ENCODE results near the gene DNAH8. TPM values are rescaled to one million over a fixed set of nuclear protein-coding genes. Genes with fewer than 3 reads are reported as not detected.

Gene DNAH8
- total RNA-seq, 1 donor from 2014 or later, result under 0.01 TPM

DNA sequence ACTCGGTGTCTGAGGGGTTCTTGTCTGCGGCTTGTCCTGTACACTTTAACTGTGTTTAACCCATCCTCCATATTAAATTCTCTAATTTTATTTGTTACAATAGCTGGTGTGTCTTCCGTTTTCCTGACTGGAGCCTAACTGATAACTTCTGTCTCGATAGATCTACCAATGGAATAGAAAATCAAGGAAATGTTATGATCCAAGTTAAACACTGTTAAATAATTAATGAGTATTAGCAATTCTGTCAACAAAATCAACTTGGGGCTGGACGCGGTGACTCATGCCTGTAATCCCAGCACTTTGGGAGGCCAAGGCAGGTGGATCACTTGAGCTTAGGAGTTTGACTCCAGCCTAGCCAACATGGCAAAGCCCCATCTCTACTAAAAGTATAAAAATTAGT lies 81.7 kb downstream of the DNAH8 start:
- no peak for DNase-seq

DNA sequence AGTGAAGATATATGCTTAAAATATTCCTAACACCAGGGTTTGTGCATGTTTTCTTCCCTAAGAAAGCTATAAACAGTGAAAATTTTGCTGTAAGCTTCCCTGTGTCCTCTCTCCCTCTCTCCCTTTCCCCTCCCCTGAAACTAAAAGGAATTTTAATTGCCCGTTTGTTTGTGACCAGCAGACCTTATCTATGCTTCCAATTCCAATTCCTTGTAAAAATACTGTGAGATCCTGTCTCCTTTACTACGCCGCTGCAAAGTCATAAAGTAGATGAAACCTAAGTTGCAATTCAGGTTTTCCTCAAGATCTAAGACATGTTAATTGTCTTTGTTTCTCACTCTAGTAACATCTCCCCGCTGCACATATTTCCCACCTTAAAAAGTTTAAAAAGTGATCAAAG lies 82.3 kb downstream of the DNAH8 start:
- DNase-seq, result no peak

DNA sequence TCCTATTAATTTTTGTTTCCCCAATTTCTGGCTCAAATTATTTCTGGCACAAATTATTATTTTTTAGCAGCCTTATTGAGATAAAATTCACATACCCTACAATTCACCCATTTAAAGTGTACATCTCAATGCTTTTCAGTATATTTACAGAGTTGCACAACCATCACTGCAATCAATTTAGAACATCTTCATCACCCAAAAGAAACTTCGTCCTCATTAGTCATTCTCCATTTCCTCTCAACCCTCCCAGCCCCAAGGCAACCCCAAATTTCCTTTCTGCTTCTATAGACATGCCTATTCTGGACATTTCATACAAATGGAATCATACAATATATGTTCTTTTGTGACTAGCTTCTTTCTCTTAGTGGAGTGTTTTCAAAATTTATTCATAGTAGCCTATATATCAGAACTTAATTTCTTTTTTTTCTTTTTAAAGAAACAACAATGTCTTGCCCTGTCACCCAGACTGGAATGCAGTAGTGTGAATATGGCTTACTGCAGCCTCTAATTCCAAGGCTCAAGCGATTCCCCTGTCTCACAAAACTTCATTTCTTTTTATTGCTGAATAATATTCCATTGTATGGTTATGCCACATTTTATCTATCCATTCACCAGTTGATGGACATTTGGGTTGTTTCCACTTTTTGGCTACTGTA lies 84.5 kb downstream of the DNAH8 start:
- DNase-seq, result no peak

DNA sequence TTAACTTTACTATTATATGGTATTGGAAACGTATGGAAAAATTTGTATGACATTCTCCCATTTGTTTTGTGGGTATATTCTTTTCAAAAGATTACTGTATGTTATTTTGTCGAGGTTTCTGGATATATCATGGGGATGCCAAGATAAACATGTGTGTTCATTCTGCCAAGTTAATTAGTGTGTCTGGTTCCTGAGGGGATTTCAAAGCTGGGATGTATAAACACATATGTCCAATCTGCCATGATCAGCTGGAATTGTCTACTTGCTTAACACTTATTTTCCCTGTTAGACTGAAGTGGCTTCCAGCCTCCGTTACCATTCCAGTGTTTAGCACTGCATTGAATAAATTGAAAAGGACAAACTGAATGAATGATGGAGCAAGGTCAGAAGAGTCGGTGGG lies 86.2 kb downstream of the DNAH8 start:
- DNase-seq, result no peak

DNA sequence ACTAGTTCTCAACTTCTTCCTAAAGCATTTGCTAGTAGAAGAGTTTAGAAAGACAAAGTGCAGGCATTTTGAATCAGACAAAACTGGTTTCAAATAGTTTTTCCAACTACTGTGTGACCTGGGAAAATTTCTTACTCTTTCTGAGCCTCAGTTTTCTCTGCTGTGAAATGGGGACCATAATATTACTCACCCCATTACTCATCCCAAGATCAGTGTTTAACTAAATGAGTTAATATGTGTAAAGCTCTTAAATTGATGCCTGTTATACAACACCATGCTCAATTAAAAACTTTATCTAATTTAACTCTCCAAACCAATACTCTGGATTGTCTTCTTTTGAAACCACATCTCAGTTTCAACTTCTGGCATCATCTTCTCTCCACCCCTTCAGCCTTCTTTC lies 87.4 kb downstream of the DNAH8 start:
- DNase-seq, result no peak

DNA sequence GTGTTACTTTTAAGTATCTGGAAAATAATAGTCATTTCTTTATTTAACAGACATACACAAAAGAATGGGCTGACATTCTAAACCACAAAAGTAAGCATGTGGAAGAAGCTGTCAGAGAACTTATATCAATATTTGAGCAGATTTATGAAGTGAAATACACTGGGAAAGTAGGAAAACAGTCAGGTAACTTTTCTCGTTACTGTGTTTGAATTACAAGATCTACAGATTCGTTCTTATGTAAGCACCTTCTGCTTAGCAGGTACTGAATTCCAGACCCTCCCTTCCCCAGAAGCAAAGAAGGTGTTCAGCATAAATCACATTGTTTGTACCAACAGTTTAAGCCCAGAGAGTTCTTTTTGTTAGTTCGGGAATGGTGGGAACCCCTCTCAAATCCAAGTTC lies 88.0 kb downstream of the DNAH8 start:
- no peak for DNase-seq

DNA sequence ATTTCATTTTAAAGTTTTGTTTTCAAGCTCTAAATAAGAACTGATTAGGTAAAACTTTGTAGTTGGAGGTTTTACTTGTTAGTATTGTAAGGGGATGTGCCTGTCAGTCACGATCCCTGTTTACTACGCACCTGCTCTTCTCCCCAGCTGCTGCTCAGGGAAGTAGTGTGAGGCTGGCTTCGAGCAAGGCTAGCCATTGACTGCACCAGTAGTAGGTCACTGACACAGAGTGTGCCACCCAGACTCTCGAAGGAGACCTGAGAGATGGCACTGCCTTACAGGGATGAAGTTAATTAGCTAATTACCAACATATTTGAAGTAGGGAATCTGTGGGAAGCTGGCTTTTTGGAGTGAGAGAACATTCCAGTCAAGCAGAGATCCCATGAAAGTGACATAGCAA lies 89.2 kb downstream of the DNAH8 start:
- no peak for DNase-seq

DNA sequence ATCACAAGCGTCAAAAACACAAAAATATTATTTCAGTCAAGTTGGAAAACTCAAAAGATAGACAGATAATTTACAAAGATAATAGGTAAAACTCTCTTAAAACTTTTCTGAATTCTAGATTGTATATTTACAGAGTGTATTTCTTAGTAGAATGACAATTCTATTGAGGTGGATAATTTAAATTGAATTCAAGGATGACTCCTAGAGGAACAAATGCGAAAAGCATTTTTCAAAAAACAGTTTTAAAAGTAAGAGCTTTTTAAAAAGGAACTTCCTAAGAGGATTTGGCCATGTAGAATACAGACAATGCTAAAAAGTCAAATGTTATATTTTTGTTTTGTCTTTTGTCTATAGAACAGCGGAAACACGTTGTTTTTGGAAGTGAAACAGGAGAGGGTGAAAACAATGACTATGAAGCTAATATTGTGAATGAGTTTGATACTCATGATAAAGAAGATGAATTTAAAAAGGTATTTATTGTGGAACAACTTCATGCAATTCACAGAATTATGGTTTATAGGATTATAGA lies 90.1 kb downstream of the DNAH8 start:
- DNase-seq, result no peak

DNA sequence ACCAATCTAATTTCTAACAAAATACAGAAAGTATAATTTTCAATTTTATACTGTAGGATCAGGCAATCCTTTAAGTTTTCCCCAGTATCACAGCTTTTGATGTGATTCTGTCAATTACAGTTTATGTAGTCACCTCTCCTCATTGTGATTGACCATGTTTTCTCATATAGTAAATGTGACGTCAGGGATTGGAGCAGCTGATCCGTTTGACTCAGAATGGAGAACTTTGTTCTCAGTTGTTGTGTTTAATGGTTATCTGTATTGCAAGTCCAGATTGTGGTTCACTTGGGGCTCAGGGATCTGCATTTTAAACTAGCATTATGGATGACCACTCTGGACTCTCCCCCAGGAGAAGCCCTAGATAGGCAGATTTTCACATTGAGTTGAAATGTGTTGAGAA lies 90.6 kb downstream of the DNAH8 start:
- DNase-seq, result no peak

DNA sequence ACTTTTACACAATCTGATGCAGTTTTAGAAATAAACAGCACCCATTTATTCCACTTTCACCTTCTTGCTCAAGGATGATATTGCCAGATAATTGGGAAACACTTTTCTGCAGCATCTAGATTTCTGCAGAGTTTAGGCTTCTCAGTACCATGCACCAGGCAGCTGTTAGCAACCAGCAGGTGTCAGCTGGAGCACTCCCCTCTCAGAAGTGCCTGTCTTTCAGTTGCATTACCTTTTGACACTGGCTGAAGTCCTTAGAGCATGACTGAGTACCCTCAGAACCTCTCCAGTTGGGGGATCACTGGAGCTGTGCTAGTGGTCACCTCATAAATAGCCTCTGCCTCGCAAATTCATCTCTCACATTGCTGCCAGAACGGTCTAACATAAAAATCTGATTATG lies 91.2 kb downstream of the DNAH8 start:
- DNase-seq, result no peak

DNA sequence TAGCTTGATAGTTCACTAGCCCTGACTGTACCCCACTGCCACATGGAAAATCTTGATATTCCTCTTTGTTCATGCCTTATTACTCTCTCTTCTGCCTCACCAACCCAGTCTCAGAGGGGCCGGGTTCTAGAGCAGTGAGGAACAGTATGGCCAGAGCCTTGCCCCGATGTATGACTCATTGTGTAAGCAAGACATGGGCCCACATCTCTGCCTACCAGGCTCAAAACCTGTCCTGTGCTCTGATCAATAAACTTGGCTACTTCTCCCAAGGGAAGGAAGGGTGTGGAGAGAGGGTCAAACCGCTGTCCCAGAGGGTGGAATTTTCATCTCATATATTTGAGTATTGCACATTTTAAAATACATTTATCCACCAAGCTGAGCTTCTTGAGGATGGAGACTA lies 91.7 kb downstream of the DNAH8 start:
- no peak for DNase-seq

DNA sequence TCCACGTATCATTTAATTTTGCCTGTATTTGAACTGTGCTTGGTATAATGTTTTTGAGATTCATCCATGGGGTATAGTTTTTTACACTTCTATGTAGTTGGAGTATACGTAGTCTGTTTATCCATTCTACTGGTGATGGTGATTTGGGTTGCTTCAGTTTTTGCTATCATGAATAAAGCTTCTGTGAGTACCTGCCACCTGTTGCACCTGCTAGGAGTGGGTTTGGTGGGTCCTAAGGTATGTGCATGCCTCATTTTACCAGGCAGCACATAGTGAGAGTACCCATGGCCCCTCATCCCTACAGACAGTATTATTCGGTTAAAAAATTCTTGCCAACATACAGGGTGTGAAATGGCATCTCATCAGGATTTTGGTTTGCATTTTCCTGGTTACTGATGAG lies 92.9 kb downstream of the DNAH8 start:
- no peak for DNase-seq

DNA sequence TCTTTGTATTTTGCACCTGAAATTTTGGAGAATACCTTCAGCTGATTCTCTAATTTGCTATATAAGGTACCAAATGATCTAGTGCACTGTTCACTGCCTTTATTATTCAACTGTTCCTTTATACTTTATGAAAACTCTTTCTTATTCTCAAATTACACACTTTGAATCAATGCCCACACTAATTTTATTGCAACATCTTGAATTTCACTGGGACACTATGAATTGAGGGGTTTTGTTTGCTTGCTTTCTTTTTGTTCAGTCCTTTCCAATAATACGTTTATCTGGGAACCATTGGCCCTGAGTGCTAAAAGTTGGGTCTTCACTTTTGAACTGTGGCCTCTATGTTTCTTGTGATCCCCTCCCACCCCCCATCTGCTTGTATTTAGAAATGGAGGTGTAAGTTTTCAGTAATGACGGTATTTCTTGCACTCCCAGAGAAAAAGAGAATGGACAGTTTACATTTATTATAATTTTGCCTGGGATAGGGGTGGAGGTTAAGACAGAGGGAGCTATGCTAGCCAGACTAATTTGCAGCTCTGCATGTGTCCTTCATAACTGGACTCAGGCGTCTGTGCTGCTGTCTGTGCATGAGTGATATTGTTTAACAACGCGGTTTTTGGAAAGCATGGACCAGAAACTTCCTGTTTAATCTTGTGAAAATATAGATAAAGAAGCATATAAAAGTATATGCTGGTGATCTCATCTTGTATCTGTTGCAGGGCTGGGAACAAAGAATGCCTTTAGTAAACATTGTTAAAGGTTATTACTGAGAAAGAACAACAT lies 98.1 kb downstream of the DNAH8 start:
- no peak for DNase-seq

DNA sequence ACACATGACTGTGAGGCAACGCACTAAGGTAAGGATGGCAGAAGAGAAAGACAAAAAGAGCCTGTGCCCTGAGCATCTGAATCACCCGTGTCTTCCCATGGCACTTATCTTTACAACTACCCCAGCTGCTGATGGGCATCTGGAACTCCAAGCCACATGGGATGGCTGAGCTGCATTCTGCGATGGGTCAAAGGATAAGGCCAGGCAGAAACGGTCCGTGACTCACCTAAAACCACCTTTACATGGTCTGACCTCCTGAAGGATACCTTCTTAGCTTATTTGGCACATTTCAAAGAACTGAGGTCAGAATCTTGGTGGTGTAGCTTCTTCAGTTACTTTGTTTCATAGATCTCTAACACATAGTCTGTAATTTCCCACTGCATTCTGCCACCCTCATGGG lies 99.7 kb downstream of the DNAH8 start:
- no peak for DNase-seq

DNA sequence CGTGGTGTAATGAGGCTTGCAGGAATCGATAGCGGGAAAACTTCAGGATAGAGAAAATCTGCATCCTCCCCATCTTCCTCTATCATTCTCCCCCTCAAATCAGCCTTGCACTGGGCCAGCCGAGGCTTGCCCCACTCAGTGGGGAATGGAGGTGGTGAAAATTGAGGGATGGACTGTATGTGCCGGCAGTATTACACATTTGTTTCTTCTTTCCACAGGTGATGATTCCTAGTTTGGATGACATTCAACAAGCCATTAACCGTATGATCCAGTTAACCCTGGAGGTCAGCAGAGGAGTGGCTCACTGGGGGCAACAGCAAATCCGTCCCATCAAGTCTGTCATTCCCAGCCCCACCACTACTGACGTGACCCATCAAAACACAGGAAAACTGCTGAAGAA lies 100.1 kb downstream of the DNAH8 start:
- no peak for DNase-seq

DNA sequence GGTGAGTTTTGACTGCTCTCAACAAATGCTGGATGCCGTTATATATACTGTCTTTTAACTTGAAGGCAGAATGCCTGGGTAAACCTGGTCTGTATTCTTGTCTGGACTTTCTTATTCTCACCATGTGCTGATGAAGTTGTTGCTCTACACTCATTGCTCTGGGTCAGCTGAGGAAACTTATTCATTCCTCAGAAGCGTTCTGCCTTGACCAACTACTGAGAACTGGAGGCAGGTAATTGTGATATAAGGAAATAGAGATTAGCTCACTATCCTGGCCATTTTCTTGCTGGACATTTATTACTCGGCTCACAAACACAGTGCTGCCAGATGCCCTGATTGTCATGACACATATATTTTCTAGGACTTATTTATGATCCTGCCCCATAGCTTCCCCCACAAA lies 103.6 kb downstream of the DNAH8 start:
- DNase-seq, result no peak

DNA sequence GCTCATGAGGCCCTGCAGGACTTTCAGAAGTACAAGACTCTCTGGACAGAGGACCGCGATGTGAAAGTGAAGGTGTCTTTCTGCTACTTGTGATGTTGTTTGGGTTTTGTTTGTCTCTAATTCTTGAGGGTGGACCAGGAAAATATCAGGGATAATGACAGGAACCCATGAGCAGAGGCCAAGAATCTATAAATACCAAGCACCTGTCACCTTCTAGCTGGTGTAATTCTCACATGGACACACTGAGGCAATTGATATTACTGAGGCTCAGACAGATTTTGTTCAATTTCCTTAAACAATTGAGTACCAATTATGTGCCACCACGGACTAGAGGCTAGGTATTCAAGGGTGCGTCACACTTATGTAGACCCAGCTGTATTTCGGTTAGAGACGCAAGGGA lies 107.9 kb downstream of the DNAH8 start:
- DNase-seq, result no peak

DNA sequence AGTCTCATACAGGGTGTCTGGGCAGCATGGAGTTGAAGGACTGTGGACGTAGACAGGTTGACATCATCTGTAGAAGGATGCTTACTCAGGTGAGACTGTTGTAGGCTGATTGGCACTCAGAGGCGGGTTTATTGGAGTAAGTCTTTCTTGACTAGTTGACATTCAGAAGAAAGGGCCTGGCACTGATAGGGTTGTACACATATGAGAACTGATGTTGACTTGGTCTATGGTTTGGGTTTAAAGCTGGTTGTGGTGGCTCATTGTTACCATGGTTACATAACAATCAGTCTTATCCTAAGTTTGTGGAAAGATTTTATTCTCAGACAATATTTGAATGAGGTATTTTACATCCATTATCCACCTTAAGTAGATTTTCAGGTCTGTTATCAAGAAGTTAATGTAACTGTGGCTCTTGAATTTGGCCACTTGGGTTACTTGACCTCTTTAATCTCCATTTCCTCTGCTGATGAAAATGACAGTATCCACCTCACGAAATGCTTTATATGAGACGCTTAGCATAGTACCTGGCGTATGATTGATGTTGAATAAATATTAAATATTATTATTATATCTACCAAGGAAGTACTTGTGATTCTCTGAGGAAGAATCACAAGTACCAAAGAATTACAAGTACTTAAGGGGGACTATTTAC lies 109.3 kb downstream of the DNAH8 start:
- no peak for DNase-seq

DNA sequence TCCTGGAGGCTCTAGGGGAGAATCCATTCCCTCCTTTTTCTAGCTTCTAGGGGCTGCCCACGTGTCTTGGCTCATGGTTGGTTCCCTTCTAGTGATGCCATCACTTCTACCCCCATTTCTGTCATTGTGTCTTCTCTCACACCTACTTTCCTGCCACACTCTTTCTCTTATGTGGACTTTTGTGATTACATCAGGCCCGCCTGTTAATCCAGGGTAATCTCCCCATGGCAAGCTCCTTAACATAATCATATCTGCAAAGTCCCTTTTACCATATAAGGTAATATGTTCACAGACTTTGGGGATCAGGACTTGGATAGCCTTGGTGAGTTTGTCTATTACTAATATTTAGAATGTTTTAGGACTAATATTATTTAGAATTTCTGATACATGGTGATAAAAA lies 111.9 kb downstream of the DNAH8 start:
- no peak for DNase-seq

DNA sequence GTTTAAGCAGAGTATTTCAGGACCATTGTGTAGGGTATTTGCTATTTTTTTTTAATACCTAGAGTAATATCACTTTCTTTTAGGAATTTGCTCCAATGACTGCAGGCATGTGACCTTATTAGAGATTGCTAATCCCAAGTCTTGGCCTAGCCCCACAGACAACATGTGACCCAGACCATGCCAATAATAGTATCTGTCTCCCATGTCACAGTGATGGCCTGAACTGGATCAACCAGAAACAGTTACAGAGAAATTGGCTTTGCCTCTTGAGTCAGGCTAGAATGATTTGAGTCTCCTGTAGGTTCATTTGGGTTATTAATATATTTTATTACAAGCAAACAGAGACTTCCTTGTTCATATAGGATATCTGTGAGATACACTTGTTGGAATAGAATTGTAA lies 116.8 kb downstream of the DNAH8 start:
- DNase-seq, result no peak

DNA sequence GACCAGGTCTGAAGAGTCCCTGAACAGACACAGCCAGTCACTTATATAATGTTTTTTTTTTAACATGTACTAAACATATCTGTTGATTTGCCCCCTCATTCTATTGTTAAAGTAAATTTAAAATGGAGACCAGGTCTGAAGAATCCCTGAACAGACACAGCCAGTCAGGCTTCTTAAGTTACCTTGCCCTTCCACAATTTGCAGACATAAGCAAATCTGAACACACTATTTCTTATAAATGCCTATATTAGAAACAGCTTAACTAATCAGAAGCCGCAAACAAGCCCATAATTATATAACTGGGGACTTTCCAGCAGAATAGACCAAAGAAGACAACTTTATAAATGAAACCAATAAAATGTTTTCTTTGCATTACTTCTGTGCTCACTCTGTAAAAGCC lies 118.2 kb downstream of the DNAH8 start:
- DNase-seq, result no peak

DNA sequence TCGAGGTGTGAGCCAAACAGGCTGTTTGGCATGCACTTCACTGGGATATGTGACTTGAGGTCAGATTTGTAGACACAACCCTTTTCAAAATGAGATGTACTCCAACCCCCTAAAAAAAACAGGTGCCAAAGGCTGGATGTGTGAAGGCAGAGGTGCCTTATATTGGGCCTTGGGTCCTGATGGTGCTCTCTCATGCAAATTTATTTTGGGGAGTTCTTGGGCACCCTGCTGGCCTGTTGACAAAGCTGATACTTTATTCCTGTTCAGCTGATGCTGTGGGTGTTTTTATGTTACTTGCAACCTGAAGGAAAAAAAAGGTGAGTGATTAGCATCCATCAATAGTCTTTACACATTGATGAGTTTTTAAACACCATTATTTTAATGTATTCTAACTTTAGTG lies 121.5 kb downstream of the DNAH8 start:
- no peak for DNase-seq

DNA sequence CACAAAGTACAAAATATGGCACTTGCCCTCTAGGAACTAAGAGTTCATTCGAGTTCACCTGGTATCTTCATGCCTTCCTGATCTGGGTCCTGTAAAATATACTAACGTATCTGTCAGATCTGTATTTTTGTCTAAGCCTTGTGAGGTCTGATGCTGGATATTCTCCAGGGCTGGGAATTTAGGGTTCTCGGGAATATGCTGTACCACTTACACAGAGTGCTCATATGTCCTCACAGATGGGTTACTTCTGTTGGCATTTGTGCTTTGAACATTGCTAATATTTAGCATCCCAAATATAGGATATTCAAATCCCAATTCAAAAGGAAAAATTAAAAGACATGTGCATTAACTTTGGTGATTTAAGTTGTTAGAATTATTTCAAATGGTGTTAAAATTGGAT lies 122.0 kb downstream of the DNAH8 start:
- no peak for DNase-seq

DNA sequence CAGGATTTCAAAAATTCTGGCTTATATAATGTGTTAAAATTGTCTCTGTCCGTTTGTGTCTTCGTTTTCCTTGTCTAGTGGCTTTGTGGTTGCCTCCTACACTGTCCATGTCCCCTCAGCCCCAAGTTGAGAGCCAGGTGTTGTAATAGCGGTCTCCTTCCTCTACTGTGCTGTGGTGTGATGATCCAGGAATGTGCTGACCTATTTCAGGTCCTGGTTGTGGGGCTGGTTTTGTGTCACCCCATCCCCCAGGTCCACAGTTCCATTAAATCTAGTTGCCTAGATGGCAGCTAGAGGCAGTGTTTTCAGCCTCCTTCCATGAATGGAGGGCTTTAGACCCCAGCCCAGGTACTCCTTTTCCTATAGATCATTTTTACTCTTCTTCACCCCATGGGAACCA lies 128.7 kb downstream of the DNAH8 start:
- no peak for DNase-seq

Data from occipital lobe (tissue), 2 donors.